SK-N-MC (cell line): ENCODE results near the gene SLC5A4.

Source experiments
- EZH2 ChIP-seq: fragments of 200-600 bp; sonication (generic); IDR thresholded peaks from one replicate; pipeline ENCODE4 v1.6.1; 2017; ENCODE audit warnings: antibody characterized with exemption
- FOXP2 ChIP-seq: optimal IDR thresholded peaks from 2 replicates; pipeline ENCODE3; 2011; ENCODE audit warnings: mild to moderate bottlenecking, moderate library complexity; ENCODE audit not compliant: insufficient read depth; ENCODE audit errors: extremely low read length, control extremely low read depth
- POLR2AphosphoS5 ChIP-seq: IDR thresholded peaks from 2 replicates; pipeline ENCODE4 v1.6.1; 2012; ENCODE audit warnings: mild to moderate bottlenecking, low read depth, low read length, borderline replicate concordance

GRCh38 chr22:32248276-32248675 lies 6.9 kb downstream of the SLC5A4 start:
- TF ChIP-seq EZH2: no peak
- TF ChIP-seq POLR2AphosphoS5: no peak
- no peak for TF ChIP-seq FOXP2
